GM21619 (cell line): ENCODE results near the gene NOP10.
"Not testable (repeated sequence)": the region's sequence is repeated elsewhere in the genome, so short reads cannot be mapped to it uniquely, and the experiment has no call there.

Experiments
- ATAC-seq: cut with Tn5 transposase; IDR thresholded peaks from one replicate; pipeline ENCODE4 v1.9.1; 2021; ENCODE audit not compliant: unreplicated experiment

Gene NOP10

GRCh38 chr15:34342737-34343575 lies at the start of gene NOP10, which contains the start of gene NUTM1:
NOP10 (minus strand) TSS chr15:34343136; CDS start chr15:34343073, 63 bp downstream.
NUTM1 (plus strand) TSS chr15:34343315; CDS start chr15:34343697, 382 bp downstream.
- peak; percentile 90 for ATAC-seq

GRCh38 chr15:34389594-34390086 lies 46.7 kb upstream of the NOP10 start:
- not testable (repeated sequence) for ATAC-seq

- not testable (repeated sequence) for ATAC-seq
Observed at GRCh38 chr15:34381829-34382521, 39.0 kb upstream of the NOP10 start.

GRCh38 chr15:34380491-34380890 lies 37.6 kb upstream of the NOP10 start:
- ATAC-seq = not testable (repeated sequence)

GRCh38 chr15:34376856-34377255 lies 33.9 kb upstream of the NOP10 start:
- ATAC-seq = no peak

- not testable (repeated sequence) for ATAC-seq
Observed at GRCh38 chr15:34375541-34375940, 32.6 kb upstream of the NOP10 start.

GRCh38 chr15:34374816-34375215 lies 31.9 kb upstream of the NOP10 start:
- no peak for ATAC-seq

GRCh38 chr15:34373951-34374350 lies 31.0 kb upstream of the NOP10 start:
- no peak for ATAC-seq

- no peak for ATAC-seq
Observed at GRCh38 chr15:34370643-34371042, 27.7 kb upstream of the NOP10 start.

GRCh38 chr15:34370129-34370528 lies 27.2 kb upstream of the NOP10 start:
- no peak for ATAC-seq

- peak; percentile 70 for ATAC-seq
Observed at GRCh38 chr15:34367101-34368081, 24.5 kb upstream of the NOP10 start, which contains the start of gene LPCAT4. LPCAT4 (minus strand) TSS chr15:34367196; CDS start chr15:34367100, 96 bp downstream.

- ATAC-seq = no peak
Observed at GRCh38 chr15:34366271-34367065, 23.5 kb upstream of the NOP10 start.

GRCh38 chr15:34365836-34366235 lies 22.9 kb upstream of the NOP10 start:
- ATAC-seq = no peak

- ATAC-seq = no peak
Observed at GRCh38 chr15:34365091-34365825, 22.3 kb upstream of the NOP10 start.

- ATAC-seq = no peak
Observed at GRCh38 chr15:34364041-34364440, 21.1 kb upstream of the NOP10 start.

GRCh38 chr15:34362047-34362773 lies 19.3 kb upstream of the NOP10 start:
- no peak for ATAC-seq

- ATAC-seq = no peak
Observed at GRCh38 chr15:34361278-34361677, 18.3 kb upstream of the NOP10 start.

GRCh38 chr15:34360298-34360697 lies 17.4 kb upstream of the NOP10 start:
- ATAC-seq = no peak
